ENCODE data around the gene SMIM38.

The SMIM38 gene

GRCh38 chr11:69115586-69116560 lies 39.9 kb upstream of the SMIM38 start:
- no peaks in the 10 kb centered on the region for H3K9me3 ChIP-seq (ENCODE audit: low read length)
- H3F3A ChIP-seq (ENCODE audit: insufficient read depth, low read length) = no peaks in the 10 kb centered on the region
- H3K4me3 ChIP-seq (ENCODE audit: low read depth, low read length, poor library complexity, severe bottlenecking) = no peak overlapping the region
- no peak for TF ChIP-seq CTCF (IDR thresholded peaks at IDR 0.05; ENCODE audit: low read length)
- no peak for TF ChIP-seq EZH2 (IDR thresholded peaks at IDR 0.05; ENCODE audit: borderline replicate concordance, low read length)
- no peak overlapping the region for H3K27ac ChIP-seq (ENCODE audit: low read depth, low read length, poor library complexity, severe bottlenecking)
- no peak overlapping the region for H3K9ac ChIP-seq (ENCODE audit: low read length)
- no peaks in the 10 kb centered on the region for H3K36me3 ChIP-seq (ENCODE audit: insufficient read depth, low read length)
- H3K79me2 ChIP-seq (ENCODE audit: insufficient read depth, low read length) = no peaks in the 10 kb centered on the region
- H2AFZ ChIP-seq (ENCODE audit: low read length) = no peak overlapping the region
- 0 out of 2 replicates have a peak, but pooled peaks cover 6% of the 10 kb centered on the region for H3K27me3 ChIP-seq (ENCODE audit: insufficient read depth, low read length)
- H3K4me2 ChIP-seq (ENCODE audit: low read length) = no peak overlapping the region
- H3K4me1 ChIP-seq (ENCODE audit: insufficient read depth, low read length, severe bottlenecking) = no peaks in the 10 kb centered on the region
- H3K9me2 ChIP-seq (ENCODE audit: low read depth, low read length) = no peaks in the 10 kb centered on the region
- no peaks in the 10 kb centered on the region for H4K20me1 ChIP-seq (ENCODE audit: insufficient read depth, low read length)

GRCh38 chr11:69116671-69117070 lies 39.1 kb upstream of the SMIM38 start:
- H3K4me1 ChIP-seq (ENCODE audit: insufficient read depth, low read length, severe bottlenecking) = no peaks in the 10 kb centered on the region

GRCh38 chr11:69119190-69119589 lies 36.5 kb upstream of the SMIM38 start:
- Histone ChIP-seq H3K9me2 (ENCODE audit: low read depth, low read length) (no peaks in the 10 kb centered on the region), H3K4me3 (ENCODE audit: low read depth, low read length, poor library complexity, severe bottlenecking) (no peak overlapping the region), H3F3A (ENCODE audit: insufficient read depth, low read length) (no peaks in the 10 kb centered on the region), H3K27ac (ENCODE audit: low read depth, low read length, poor library complexity, severe bottlenecking) (no peak overlapping the region), H3K27me3 (ENCODE audit: insufficient read depth, low read length) (0 out of 2 replicates have a peak, but pooled peaks cover 6% of the 10 kb centered on the region), H3K9ac (ENCODE audit: low read length) (no peak overlapping the region), H3K79me2 (ENCODE audit: insufficient read depth, low read length) (no peaks in the 10 kb centered on the region), H4K20me1 (ENCODE audit: insufficient read depth, low read length) (no peaks in the 10 kb centered on the region), H3K36me3 (ENCODE audit: insufficient read depth, low read length) (no peaks in the 10 kb centered on the region), H3K4me2 (ENCODE audit: low read length) (no peak overlapping the region), H3K4me1 (ENCODE audit: insufficient read depth, low read length, severe bottlenecking) (no peaks in the 10 kb centered on the region), H2AFZ (ENCODE audit: low read length) (no peak overlapping the region), H3K9me3 (ENCODE audit: low read length) (no peaks in the 10 kb centered on the region)
- TF ChIP-seq CTCF (IDR thresholded peaks at IDR 0.05; ENCODE audit: low read length) = no peak
- no peak for TF ChIP-seq EZH2 (IDR thresholded peaks at IDR 0.05; ENCODE audit: borderline replicate concordance, low read length)

More at GRCh38 chr11:69116671-69117070, 39.1 kb upstream of the SMIM38 start:
- Histone ChIP-seq H3K36me3 (ENCODE audit: insufficient read depth, low read length) (no peaks in the 10 kb centered on the region), H3K79me2 (ENCODE audit: insufficient read depth, low read length) (no peaks in the 10 kb centered on the region), H2AFZ (ENCODE audit: low read length) (no peak overlapping the region), H3F3A (ENCODE audit: insufficient read depth, low read length) (no peaks in the 10 kb centered on the region), H3K27me3 (ENCODE audit: insufficient read depth, low read length) (0 out of 2 replicates have a peak, but pooled peaks cover 6% of the 10 kb centered on the region), H3K4me2 (ENCODE audit: low read length) (no peak overlapping the region), H3K9me2 (ENCODE audit: low read depth, low read length) (no peaks in the 10 kb centered on the region), H3K9me3 (ENCODE audit: low read length) (no peaks in the 10 kb centered on the region), H3K9ac (ENCODE audit: low read length) (no peak overlapping the region), H3K27ac (ENCODE audit: low read depth, low read length, poor library complexity, severe bottlenecking) (no peak overlapping the region), H3K4me3 (ENCODE audit: low read depth, low read length, poor library complexity, severe bottlenecking) (no peak overlapping the region), H4K20me1 (ENCODE audit: insufficient read depth, low read length) (no peaks in the 10 kb centered on the region)
- TF ChIP-seq CTCF (IDR thresholded peaks at IDR 0.05; ENCODE audit: low read length) (no peak), EZH2 (IDR thresholded peaks at IDR 0.05; ENCODE audit: borderline replicate concordance, low read length) (no peak)
